K562 (cell line): ENCODE results near the gene TRIM69. TPM values are rescaled to one million over a fixed set of nuclear protein-coding genes. Genes with fewer than 3 reads are reported as not detected.

Experiments used
- LCOR ChIP-seq: sonication (generic); formaldehyde crosslinking; IDR thresholded peaks from 2 replicates; pipeline ENCODE4 v1.8.0; 2022; ENCODE audit warnings: mild to moderate bottlenecking, missing genetic modification reagents
- MED1 ChIP-seq: sonication (generic); formaldehyde crosslinking; IDR thresholded peaks from 2 replicates; pipeline ENCODE4 v1.8.1; 2023; ENCODE audit warnings: missing genetic modification reagents, borderline replicate concordance
- PPARD ChIP-seq: fragments of 250-450 bp; sonication (Bioruptor Pico); IDR thresholded peaks from 2 replicates; pipeline ENCODE4 v1.8.0; 2022; ENCODE audit warnings: inconsistent platforms, mild to moderate bottlenecking, moderate library complexity
- ZNF511 ChIP-seq: sonication (generic); formaldehyde crosslinking; IDR thresholded peaks from 2 replicates; pipeline ENCODE4 v1.8.0; 2022; ENCODE audit warnings: mild to moderate bottlenecking, missing genetic modification reagents
- polyA plus RNA-seq, 8 experiments: library from polyadenylated mRNA; depleted of rRNA in 4 of 8; stranded (reverse) in 5 of 8; unstranded in 3 of 8; fragments of >200 nt; fragmentation: Nextera tagmentation in 2 of 8; fragmentation: Illumina TruSeq in 1 of 8; extraction: Ambion mirVana in 2 of 8; extraction: Trizol in 1 of 8; gene quantifications; 2 replicates each; pipeline versions ENCODE4 v1.2.1 to v1.2.3, GENCODE V29; 2011 to 2014; ENCODE audit warnings: inconsistent platforms in 1 of 8, missing spikeins in 1 of 8
- total RNA-seq, 7 experiments: library from RNA; depleted of rRNA in 6 of 7; stranded (reverse); fragments of >200 nt in 6 of 7; fragmentation: Illumina TruSeq in 2 of 7; extraction: Trizol in 2 of 7; gene quantifications; 2 replicates each; pipeline versions ENCODE4 v1.2.1 to v1.2.3, GENCODE V29; 2011 to 2021; ENCODE audit warnings: low replicate concordance in 1 of 7
- TF ChIP-seq, protein P1 (sequence below): fragments of 200-600 bp; sonication (generic); IDR thresholded peaks from one replicate; pipeline ENCODE4 v1.6.1; 2012; ENCODE audit warnings: mild to moderate bottlenecking, low read depth, low read length, inconsistent platforms
- TF ChIP-seq, protein P2 (sequence below): fragments of 450-650 bp; IDR thresholded peaks from 2 replicates; pipeline ENCODE4 v1.6.1; 2016
- TF ChIP-seq, protein P3 (sequence below), 2 experiments: fragments of 450-650 bp; IDR thresholded peaks; 2 replicates each; pipeline ENCODE4 v1.6.1; 2018; ENCODE audit warnings: mild to moderate bottlenecking in 2 of 2, low read depth in 1 of 2; ENCODE audit not compliant: partially characterized antibody in 2 of 2

The TRIM69 gene
- total and polyA plus RNA-seq, 9 of the 15 experiments (the other 6 are each of a cell fraction or from before 2014, with no cell fraction given): 1.0 to 4.3 (median 2.3) TPM

GRCh38 chr15:44726568-44727484 is 9.5 kb upstream of the TRIM69 start (continued):
- TF ChIP-seq, protein P1, sequence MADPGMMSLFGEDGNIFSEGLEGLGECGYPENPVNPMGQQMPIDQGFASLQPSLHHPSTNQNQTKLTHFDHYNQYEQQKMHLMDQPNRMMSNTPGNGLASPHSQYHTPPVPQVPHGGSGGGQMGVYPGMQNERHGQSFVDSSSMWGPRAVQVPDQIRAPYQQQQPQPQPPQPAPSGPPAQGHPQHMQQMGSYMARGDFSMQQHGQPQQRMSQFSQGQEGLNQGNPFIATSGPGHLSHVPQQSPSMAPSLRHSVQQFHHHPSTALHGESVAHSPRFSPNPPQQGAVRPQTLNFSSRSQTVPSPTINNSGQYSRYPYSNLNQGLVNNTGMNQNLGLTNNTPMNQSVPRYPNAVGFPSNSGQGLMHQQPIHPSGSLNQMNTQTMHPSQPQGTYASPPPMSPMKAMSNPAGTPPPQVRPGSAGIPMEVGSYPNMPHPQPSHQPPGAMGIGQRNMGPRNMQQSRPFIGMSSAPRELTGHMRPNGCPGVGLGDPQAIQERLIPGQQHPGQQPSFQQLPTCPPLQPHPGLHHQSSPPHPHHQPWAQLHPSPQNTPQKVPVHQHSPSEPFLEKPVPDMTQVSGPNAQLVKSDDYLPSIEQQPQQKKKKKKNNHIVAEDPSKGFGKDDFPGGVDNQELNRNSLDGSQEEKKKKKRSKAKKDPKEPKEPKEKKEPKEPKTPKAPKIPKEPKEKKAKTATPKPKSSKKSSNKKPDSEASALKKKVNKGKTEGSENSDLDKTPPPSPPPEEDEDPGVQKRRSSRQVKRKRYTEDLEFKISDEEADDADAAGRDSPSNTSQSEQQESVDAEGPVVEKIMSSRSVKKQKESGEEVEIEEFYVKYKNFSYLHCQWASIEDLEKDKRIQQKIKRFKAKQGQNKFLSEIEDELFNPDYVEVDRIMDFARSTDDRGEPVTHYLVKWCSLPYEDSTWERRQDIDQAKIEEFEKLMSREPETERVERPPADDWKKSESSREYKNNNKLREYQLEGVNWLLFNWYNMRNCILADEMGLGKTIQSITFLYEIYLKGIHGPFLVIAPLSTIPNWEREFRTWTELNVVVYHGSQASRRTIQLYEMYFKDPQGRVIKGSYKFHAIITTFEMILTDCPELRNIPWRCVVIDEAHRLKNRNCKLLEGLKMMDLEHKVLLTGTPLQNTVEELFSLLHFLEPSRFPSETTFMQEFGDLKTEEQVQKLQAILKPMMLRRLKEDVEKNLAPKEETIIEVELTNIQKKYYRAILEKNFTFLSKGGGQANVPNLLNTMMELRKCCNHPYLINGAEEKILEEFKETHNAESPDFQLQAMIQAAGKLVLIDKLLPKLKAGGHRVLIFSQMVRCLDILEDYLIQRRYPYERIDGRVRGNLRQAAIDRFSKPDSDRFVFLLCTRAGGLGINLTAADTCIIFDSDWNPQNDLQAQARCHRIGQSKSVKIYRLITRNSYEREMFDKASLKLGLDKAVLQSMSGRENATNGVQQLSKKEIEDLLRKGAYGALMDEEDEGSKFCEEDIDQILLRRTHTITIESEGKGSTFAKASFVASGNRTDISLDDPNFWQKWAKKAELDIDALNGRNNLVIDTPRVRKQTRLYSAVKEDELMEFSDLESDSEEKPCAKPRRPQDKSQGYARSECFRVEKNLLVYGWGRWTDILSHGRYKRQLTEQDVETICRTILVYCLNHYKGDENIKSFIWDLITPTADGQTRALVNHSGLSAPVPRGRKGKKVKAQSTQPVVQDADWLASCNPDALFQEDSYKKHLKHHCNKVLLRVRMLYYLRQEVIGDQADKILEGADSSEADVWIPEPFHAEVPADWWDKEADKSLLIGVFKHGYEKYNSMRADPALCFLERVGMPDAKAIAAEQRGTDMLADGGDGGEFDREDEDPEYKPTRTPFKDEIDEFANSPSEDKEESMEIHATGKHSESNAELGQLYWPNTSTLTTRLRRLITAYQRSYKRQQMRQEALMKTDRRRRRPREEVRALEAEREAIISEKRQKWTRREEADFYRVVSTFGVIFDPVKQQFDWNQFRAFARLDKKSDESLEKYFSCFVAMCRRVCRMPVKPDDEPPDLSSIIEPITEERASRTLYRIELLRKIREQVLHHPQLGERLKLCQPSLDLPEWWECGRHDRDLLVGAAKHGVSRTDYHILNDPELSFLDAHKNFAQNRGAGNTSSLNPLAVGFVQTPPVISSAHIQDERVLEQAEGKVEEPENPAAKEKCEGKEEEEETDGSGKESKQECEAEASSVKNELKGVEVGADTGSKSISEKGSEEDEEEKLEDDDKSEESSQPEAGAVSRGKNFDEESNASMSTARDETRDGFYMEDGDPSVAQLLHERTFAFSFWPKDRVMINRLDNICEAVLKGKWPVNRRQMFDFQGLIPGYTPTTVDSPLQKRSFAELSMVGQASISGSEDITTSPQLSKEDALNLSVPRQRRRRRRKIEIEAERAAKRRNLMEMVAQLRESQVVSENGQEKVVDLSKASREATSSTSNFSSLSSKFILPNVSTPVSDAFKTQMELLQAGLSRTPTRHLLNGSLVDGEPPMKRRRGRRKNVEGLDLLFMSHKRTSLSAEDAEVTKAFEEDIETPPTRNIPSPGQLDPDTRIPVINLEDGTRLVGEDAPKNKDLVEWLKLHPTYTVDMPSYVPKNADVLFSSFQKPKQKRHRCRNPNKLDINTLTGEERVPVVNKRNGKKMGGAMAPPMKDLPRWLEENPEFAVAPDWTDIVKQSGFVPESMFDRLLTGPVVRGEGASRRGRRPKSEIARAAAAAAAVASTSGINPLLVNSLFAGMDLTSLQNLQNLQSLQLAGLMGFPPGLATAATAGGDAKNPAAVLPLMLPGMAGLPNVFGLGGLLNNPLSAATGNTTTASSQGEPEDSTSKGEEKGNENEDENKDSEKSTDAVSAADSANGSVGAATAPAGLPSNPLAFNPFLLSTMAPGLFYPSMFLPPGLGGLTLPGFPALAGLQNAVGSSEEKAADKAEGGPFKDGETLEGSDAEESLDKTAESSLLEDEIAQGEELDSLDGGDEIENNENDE: no peak
- TF ChIP-seq MED1 (no peak), PPARD (CRISPR knock-in tag) (no peak), LCOR (peak; percentile 18; the same call in 1 of the 2 replicates), ZNF511 (CRISPR knock-in tag) (no peak)
- TF ChIP-seq, protein P2, sequence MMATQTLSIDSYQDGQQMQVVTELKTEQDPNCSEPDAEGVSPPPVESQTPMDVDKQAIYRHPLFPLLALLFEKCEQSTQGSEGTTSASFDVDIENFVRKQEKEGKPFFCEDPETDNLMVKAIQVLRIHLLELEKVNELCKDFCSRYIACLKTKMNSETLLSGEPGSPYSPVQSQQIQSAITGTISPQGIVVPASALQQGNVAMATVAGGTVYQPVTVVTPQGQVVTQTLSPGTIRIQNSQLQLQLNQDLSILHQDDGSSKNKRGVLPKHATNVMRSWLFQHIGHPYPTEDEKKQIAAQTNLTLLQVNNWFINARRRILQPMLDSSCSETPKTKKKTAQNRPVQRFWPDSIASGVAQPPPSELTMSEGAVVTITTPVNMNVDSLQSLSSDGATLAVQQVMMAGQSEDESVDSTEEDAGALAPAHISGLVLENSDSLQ: 0 out of 2 replicates have a peak, but pooled peaks have one; percentile 27
- TF ChIP-seq, protein P3, sequence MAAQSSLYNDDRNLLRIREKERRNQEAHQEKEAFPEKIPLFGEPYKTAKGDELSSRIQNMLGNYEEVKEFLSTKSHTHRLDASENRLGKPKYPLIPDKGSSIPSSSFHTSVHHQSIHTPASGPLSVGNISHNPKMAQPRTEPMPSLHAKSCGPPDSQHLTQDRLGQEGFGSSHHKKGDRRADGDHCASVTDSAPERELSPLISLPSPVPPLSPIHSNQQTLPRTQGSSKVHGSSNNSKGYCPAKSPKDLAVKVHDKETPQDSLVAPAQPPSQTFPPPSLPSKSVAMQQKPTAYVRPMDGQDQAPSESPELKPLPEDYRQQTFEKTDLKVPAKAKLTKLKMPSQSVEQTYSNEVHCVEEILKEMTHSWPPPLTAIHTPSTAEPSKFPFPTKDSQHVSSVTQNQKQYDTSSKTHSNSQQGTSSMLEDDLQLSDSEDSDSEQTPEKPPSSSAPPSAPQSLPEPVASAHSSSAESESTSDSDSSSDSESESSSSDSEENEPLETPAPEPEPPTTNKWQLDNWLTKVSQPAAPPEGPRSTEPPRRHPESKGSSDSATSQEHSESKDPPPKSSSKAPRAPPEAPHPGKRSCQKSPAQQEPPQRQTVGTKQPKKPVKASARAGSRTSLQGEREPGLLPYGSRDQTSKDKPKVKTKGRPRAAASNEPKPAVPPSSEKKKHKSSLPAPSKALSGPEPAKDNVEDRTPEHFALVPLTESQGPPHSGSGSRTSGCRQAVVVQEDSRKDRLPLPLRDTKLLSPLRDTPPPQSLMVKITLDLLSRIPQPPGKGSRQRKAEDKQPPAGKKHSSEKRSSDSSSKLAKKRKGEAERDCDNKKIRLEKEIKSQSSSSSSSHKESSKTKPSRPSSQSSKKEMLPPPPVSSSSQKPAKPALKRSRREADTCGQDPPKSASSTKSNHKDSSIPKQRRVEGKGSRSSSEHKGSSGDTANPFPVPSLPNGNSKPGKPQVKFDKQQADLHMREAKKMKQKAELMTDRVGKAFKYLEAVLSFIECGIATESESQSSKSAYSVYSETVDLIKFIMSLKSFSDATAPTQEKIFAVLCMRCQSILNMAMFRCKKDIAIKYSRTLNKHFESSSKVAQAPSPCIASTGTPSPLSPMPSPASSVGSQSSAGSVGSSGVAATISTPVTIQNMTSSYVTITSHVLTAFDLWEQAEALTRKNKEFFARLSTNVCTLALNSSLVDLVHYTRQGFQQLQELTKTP (IDR thresholded peaks at IDR 0.05; ENCODE audit: low read depth in 1 of 2, partially characterized antibody in 2 of 2): peak in 1 of 2 experiments; percentile 12
